ENCODE data around the gene SPDYE16.
"Not testable (repeated sequence)": the region's sequence is repeated elsewhere in the genome, so short reads cannot be mapped to it uniquely, and the experiment has no call there.

The SPDYE16 gene

GRCh38 chr7:76549025-76549854 lies 6.1 kb upstream of the SPDYE16 start:
- peak; percentile 83 for DNase-seq (ENCODE audit: low read depth, low spot score)

GRCh38 chr7:76531643-76532042 lies 11.5 kb downstream of the SPDYE16 start:
- DNase-seq (ENCODE audit: low read depth, low spot score) = not testable (repeated sequence)

GRCh38 chr7:76526183-76526582 lies 16.9 kb downstream of the SPDYE16 start:
- not testable (repeated sequence) for DNase-seq (ENCODE audit: low read depth, low spot score)

- DNase-seq (ENCODE audit: low read depth, low spot score) = not testable (repeated sequence)
Observed at GRCh38 chr7:76516932-76517331, 26.2 kb downstream of the SPDYE16 start.

GRCh38 chr7:76515999-76516443 lies 27.1 kb downstream of the SPDYE16 start:
- DNase-seq (ENCODE audit: low read depth, low spot score) = no peak

- no peak for DNase-seq (ENCODE audit: low read depth, low spot score)
Observed at GRCh38 chr7:76514926-76515771, 27.9 kb downstream of the SPDYE16 start.

- DNase-seq (ENCODE audit: low read depth, low spot score) = no peak
Observed at GRCh38 chr7:76513817-76514799, 29.0 kb downstream of the SPDYE16 start.

GRCh38 chr7:76512941-76513816 lies 29.9 kb downstream of the SPDYE16 start:
- DNase-seq (ENCODE audit: low read depth, low spot score) = no peak

GRCh38 chr7:76511911-76512885 lies 30.9 kb downstream of the SPDYE16 start:
- DNase-seq (ENCODE audit: low read depth, low spot score) = not testable (repeated sequence)

GRCh38 chr7:76511200-76511910 lies 31.7 kb downstream of the SPDYE16 start:
- not testable (repeated sequence) for DNase-seq (ENCODE audit: low read depth, low spot score)

GRCh38 chr7:76509931-76510877 lies 32.9 kb downstream of the SPDYE16 start, which contains the start of gene UPK3B:
TSS of gene UPK3B (plus strand) at chr7:76510552. CDS start at chr7:76510653, 101 bp downstream.
- DNase-seq (ENCODE audit: low read depth, low spot score) = no peak

GRCh38 chr7:76507723-76508406 lies 35.2 kb downstream of the SPDYE16 start:
- DNase-seq (ENCODE audit: low read depth, low spot score) = no peak

GRCh38 chr7:76506643-76507042 lies 36.5 kb downstream of the SPDYE16 start:
- DNase-seq (ENCODE audit: low read depth, low spot score) = not testable (repeated sequence)

- no peak for DNase-seq (ENCODE audit: low read depth, low spot score)
Observed at GRCh38 chr7:76506081-76506440, 37.0 kb downstream of the SPDYE16 start.

GRCh38 chr7:76505168-76506080 lies 37.7 kb downstream of the SPDYE16 start:
- DNase-seq (ENCODE audit: low read depth, low spot score) = no peak

All from activated naive CD8-positive, alpha-beta T cell treated with anti-CD3 and anti-CD28 coated beads, Interleukin-2, amount 50 U/mL, for 16 hours (primary cell).